AG09319 (cell line): ENCODE results near the gene PRMT7.

Experiments used
- DNase-seq: peaks from one replicate; pipeline ENCODE4 v3.0.0-alpha.2; 2010; ENCODE audit warnings: low read depth; ENCODE audit errors: extremely low read depth
- TF ChIP-seq, protein P1 (sequence below): IDR thresholded peaks from 2 replicates; pipeline ENCODE4 v1.5.1; 2011; ENCODE audit warnings: low read depth, mild to moderate bottlenecking, inconsistent platforms, low read length, moderate library complexity

PRMT7 gene

GRCh38 chr16:68382296-68382718, 71.5 kb downstream of the PRMT7 start:
- TF ChIP-seq, protein P1, sequence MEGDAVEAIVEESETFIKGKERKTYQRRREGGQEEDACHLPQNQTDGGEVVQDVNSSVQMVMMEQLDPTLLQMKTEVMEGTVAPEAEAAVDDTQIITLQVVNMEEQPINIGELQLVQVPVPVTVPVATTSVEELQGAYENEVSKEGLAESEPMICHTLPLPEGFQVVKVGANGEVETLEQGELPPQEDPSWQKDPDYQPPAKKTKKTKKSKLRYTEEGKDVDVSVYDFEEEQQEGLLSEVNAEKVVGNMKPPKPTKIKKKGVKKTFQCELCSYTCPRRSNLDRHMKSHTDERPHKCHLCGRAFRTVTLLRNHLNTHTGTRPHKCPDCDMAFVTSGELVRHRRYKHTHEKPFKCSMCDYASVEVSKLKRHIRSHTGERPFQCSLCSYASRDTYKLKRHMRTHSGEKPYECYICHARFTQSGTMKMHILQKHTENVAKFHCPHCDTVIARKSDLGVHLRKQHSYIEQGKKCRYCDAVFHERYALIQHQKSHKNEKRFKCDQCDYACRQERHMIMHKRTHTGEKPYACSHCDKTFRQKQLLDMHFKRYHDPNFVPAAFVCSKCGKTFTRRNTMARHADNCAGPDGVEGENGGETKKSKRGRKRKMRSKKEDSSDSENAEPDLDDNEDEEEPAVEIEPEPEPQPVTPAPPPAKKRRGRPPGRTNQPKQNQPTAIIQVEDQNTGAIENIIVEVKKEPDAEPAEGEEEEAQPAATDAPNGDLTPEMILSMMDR: no peak; the same call in 1 of the 2 replicates
- no peak for DNase-seq

DNA sequence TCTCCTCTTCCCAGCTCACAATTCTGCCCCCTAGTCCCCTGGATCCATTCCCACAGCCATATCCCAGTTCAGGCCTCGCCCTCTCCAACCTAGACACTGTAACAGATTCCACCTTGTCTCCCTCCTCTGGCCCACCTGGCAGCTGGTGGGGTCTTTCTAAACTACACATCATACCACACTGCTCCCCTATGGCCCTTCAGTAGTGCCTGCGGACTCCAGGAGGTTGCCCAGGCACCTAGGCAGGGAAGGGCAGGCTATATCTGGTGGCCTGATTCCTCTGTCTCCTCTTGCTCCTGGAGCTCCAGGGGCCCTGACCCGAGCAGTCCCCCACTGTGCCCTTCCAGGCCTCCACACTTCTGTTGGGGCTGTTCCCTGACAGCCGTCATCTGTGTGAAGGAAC, 73.0 kb downstream of the PRMT7 start:
- DNase-seq: no peak
- TF ChIP-seq, protein P1: no peak

- no peak for DNase-seq
- TF ChIP-seq, protein P1: no peak
These were observed 73.7 kb downstream of the PRMT7 start for GRCh38 chr16:68384288-68385161.

- DNase-seq: no peak
- TF ChIP-seq, protein P1: no peak
These were observed 74.6 kb downstream of the PRMT7 start for GRCh38 chr16:68385371-68385770.

DNA sequence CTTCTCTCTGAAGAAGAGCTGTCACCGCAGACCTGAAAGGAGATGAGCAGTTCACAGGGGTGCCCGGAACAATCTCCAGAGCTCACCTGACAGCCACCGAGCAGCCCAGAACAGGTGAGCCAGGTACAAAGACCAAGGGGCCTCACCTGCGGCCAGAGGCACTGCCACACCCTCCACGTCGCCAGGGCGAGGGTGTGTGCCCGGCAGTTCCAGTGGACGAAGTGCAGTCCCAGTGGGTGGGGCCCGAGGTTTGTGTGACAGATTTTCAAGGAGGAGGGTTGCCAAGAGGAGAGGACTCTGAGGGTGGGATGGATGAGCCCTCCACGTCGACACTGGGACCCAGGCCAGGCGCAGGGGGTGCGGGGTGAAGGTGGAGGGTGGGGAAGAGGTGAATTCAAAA, 75.8 kb downstream of the PRMT7 start:
- TF ChIP-seq, protein P1: no peak
- DNase-seq: no peak

- TF ChIP-seq, protein P1: no peak
- DNase-seq: no peak
These were observed 76.5 kb downstream of the PRMT7 start for GRCh38 chr16:68387301-68387700.

GRCh38 chr16:68388124-68388523, 77.3 kb downstream of the PRMT7 start:
- no peak for DNase-seq
- TF ChIP-seq, protein P1: no peak
